HG02870 (cell line): ENCODE results near the gene NME3.

ENCODE experiments used
- ATAC-seq: cut with Tn5 transposase; IDR thresholded peaks from one replicate; pipeline ENCODE4 v1.9.1; 2021; ENCODE audit warnings: mild to moderate bottlenecking, moderate library complexity; ENCODE audit not compliant: unreplicated experiment

The NME3 gene

DNA sequence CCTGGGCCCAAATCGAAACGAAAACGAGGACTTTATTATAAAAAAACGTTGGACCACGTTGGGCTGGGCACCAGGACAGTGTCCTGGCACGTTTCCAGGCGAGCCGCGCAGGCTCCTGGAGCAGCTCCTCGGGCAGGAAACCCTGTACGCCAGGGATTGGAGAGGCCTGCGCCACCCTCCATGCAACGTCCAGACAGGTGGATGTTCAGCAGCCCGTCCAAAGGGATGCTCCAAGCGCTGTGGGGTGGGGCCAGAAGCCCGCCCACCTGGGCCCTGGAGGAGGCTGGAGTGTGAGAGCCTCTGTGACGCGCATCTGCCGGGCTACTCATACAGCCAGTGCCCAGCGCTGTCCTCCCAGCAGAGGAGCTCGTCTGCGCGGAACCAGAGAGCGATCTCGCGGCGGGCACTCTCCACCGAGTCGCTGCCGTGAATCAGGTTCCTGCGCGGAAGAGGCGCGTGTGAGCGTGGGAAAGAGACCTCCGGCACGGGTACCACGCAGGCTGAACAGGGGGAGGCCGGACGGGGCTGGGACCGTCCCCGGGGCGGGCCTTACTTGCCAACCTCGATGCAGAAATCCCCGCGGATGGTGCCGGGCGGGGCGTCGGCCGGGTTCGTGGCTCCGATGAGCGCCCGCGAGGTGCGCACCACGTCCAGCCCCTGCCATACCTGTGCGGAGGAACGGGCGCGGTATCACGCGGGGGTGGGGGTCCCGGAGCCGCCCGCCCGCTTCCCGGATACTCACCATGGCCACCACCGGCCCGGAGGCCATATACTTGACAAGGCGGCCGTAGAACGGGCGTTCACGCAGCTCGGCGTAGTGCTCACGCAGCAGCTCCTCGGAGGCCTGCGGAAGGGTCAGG lies 785 bp downstream of the NME3 start:
- ATAC-seq, result no peak

DNA sequence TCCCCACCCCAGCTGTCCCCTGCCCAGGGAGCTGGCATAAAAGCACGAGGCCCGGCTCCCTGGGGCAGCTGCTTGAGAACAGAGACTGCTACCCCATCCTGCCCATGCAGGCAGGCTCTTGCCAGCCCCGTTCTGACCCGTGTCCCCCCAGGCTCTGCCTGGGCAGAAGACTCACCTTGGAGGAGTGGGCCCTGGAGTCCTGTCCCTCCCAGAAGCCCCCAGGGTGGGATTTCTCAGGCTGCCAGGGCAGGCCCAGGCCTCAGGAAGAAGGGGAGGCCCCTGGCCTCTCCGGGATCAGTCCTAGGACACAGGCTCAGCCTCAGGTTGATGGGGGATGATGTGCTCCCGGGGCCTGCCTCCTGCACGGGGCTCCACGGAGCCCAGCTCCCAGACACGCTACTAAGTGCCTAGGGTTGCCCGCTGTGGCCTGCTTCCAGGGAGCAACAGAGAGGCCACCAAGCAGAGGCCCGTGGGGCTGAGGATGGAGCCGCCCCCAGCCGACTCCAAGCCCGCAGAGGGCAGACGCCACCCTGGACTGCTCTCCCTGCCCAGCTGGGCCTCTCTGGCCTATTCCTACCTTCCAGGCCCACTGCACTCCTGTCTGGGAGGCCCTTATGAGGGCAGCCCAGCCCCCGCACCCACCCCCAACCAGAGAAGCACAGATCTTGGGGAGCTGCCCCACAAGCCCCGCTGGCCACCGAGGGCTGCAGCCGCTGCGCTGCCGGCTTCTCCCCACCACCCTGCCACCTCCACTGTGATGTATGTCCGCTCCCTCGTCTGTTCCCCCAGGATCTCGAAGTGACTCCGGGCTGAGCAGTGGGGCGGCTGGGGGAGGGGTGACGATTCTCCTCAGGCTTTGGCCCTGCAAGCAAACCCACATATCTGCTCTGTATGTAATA lies 1.7 kb downstream of the NME3 start:
- ATAC-seq, result no peak

DNA sequence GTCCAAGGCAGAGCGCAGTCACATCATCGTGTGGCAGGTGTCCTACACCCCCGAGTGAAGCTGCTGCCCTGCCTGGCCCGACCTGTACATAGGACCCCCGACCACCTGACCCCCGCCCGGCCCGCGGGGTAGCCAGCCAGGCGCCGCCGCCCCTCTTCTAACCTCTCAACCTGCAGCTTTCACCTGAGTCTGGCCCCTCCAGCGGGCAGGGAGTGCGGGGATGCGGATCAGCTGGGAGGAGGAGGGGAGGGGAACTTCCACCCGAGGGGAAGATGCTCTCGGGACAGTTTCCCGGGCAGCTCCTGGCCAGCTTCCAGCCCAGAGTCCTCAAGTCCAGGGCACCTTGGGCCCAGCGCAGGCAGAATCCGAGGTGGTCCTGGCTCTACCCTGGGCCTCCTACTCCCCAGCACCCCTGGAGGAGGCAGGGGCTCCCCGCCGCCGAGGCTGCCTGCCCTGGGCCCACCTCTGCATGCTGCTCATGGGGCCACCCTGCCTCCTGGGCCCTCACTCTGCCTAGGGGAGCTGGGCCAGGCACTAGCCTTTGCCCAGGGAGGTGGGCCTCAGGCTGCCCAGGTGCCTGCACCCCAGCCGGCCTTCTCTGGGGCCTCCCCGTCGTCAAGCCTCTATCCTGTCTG lies 2.5 kb downstream of the NME3 start:
- ATAC-seq, result no peak

DNA sequence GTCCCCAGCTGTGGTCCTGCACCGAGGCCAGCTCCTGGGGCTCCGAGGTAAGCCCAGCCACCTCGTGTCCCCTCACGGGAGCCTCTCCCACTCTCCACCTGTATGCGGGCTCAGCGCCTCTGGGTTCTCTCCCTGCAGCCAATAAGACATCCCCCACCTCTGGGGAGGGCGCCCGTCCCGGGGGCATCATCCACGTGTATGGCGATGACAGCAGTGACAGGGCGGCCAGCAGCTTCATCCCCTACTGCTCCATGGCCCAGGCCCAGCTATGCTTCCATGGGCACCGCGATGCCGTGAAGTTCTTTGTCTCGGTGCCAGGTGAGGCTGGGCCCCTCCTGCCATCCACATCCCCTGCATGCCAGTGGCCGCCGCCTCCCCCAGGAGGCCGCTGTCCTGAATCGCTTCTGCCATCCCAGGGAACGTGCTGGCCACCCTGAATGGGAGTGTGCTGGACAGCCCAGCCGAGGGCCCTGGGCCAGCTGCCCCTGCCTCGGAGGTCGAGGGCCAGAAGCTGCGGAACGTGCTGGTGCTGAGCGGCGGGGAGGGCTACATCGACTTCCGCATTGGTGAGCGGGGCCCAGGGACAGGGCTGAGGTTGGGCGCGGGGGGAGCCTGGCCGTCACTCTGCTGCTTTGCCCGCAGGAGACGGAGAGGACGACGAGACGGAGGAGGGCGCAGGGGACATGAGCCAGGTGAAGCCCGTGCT lies 3.1 kb downstream of the NME3 start:
- ATAC-seq, result no peak

DNA sequence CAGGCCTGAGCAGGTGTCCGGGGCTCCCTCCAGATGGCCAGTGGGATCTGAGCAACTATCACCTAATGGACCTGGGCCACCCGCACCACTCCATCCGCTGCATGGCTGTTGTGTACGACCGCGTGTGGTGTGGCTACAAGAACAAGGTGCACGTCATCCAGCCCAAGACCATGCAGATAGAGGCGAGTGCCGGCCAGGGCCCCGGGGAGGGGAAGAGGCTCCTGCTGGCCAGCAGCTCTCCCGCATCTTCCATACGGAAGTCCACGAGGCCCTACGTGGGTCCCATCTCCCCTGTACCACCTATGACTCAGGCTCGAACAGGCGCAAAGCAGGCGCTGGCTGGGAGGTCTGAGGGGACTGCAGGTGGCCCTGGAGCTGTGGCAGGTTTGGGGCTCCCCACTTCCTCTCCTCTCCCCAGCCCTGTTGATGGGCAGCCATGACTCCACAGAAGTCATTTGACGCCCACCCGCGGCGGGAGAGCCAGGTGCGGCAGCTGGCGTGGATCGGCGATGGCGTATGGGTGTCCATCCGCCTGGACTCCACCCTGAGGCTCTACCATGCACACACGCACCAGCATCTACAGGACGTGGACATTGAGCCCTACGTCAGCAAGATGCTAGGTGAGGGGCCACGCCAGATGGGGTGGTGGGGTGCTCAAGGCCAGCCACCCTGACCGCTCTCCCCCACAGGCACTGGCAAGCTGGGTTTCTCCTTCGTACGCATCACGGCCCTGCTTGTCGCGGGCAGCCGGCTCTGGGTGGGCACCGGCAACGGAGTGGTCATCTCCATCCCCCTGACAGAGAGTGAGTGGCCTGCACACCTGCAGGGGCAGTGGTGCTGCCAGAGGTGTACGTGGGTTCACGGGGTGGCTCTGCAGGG lies 4.0 kb downstream of the NME3 start:
- no peak for ATAC-seq

DNA sequence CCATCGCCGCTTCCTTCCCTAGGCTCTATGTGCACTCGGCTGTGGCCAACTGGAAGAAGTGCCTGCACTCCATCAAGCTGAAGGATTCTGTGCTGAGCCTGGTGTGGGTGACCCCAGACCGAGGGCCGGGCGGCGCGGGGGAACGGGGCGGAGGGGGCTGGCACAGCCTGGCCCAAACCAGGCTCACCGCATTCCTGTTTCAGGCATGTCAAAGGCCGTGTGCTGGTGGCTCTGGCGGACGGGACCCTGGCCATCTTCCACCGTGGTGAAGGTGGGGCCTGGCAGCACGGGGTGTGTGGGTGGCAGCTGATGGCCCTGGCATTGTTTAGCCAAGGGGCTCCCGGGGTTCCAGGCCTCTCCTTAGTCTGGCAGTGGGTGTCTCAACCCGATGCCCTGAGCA lies 4.6 kb downstream of the NME3 start:
- ATAC-seq, result no peak

DNA sequence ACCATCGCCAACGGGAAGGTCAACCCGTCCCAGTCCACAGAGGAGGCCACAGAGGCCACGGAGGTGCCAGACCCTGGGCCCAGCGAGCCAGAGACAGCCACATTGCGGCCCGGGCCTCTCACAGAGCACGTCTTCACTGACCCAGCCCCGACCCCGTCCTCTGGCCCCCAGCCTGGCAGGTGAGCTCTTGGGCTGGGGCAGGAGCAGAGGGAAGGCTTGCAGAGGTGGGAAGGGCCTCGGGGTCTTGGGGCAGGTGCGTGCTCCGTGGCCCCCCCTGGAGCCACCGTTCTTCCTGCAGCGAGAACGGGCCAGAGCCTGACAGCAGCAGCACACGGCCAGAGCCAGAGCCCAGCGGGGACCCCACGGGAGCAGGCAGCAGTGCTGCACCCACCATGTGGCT lies 5.1 kb downstream of the NME3 start:
- ATAC-seq, result no peak

DNA sequence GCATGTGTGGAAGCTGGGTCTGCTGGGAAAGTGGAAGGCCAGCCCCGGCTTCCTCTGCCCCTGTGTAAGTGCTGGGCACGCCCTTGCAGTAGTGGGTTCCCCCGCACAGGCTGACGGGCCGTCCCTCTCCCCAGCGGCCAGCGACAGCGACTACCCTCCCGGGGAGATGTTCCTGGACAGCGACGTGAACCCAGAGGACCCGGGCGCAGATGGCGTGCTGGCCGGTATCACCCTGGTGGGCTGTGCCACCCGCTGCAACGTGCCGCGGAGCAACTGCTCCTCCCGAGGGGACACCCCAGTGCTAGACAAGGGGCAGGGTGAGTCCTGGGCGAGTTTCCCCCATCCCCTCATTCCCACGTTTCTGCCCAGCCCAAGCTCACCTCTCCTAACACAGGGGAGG lies 5.5 kb downstream of the NME3 start:
- no peak for ATAC-seq

DNA sequence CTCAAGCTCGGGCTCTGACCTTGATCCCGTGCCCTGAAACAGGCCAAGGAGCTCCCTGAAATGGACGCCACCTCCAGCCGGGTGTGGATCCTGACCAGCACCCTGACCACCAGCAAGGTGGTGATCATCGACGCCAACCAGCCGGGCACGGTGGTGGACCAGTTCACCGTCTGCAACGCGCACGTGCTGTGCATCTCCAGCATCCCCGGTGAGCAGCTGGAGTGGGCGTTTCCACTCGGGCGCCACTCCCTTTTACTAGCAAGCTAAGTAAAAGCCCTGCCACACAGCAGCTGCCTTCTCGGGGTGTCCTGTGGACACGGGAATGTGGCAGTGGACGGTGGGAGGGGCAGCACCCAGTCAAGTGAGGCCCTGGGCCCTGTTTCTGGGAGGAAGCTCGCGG lies 6.4 kb downstream of the NME3 start:
- no peak for ATAC-seq

DNA sequence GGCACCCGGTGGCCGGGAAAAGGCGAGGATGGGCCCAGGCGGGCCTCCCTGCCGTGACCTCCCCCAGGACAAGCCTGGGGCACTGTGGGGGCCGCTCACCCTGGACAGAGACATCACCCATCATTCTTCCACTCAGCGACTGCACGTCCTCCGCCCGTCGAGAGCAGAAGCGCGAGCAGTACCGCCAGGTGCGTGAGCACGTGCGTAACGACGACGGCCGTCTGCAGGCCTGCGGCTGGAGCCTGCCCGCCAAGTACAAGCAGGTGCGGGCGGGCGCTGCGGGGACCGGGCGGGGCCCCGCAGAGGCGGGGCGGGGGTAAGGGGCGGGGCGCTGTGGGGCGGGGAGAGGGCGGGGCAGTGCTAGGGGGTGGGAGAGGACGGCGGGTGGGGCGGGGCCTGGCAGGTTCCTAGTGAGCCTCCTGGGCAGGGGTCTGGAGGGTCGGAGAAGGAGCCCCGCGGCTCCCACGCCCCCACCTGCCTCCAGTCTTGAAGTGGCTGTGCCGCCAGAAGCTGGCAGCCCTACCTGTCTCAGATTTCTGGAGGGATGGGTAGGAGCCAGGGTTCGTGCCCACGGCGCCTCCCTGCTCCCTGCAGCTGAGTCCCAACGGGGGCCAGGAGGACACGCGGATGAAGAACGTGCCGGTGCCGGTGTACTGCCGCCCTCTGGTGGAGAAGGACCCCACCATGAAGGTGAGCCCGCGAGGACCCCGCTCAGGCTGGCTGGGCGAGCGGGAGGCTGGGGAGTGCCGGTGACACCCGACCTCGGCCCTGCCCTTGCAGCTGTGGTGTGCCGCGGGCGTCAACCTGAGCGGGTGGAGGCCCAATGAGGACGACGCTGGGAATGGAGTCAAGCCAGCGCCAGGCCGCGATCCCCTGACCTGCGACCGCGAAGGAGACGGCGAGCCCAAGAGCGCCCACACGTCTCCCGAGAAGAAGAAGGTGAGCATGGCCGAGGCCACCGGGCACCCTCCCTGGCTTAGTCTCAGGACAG lies 7.5 kb downstream of the NME3 start:
- ATAC-seq, result no peak

DNA sequence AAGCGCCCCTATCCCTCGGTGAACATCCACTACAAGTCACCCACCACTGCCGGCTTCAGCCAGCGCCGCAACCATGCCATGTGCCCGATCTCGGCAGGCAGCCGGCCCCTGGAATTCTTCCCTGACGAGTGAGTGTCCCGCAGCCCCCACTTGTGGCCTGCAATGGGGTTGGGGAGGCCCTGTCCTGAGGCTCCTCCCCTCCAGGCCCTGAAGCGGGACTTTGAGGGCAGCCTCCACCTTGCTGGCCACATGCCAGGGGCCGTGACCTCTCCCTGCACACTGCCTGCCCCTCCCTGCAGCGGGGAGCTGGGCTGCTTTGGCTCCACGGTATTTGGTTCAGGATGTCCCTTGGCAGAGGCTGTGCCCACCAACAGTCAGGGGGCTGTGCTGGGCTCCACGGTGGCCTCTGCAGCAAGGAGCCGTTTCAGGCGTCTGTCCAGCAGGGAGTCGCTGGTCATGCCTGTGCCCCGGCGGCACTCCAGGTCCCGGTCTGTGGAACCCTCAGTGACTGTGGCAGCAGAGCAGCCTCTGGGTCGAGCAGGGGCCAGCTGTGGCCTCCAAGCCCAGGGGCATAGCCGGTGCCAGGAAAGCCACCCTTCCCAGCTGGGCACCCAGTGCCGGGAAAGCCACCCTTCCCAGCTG lies 8.3 kb downstream of the NME3 start:
- no peak for ATAC-seq

DNA sequence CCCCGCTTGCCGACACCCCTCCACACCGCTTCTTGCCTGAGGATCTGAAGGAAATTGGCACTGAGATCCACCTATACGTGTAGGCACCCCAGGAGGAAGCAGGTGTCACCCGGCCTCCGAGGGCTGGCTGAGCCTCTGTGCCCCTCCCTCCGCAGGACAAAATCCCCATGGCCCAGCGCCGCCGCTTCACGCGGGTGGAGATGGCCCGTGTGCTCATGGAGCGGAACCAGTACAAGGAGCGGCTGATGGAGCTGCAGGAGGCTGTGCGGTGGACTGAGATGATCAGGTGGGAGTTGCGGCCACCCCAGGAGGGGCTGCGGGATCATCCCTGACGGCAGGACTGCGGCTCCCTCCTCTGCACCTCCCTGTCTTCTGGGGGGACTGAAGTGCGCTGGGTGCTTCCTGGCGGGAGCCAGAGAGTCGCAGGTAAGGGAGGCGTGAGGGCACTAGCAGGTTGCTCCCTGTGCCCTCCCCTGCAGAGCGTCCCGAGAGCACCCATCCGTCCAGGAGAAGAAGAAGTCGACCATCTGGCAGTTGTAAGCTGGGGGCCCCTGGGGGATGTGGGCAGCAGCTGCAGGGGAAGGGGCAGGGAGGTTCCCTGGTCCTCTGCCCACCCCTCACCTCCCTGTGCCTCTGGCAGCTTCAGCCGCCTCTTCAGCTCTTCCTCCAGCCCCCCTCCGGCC lies 9.0 kb downstream of the NME3 start:
- ATAC-seq, result no peak

DNA sequence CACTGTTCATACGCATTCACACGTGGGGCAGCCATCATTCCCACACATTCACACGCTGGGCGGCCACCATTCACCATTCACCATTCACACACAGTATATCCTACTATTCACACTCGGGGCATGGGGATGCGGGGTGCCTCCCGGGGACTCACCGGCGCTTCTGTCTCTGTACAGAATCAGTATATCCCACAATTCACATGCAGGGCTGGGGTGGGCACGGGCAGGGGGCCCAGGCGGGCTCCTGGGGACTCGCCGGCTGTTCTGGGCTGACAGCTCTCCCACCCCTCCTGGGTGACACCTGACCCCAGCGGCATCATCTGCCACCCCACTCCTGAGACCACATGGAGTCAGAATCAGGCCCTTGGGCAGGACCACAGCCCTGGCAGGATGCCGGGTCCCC lies 9.6 kb downstream of the NME3 start:
- ATAC-seq, result no peak

DNA sequence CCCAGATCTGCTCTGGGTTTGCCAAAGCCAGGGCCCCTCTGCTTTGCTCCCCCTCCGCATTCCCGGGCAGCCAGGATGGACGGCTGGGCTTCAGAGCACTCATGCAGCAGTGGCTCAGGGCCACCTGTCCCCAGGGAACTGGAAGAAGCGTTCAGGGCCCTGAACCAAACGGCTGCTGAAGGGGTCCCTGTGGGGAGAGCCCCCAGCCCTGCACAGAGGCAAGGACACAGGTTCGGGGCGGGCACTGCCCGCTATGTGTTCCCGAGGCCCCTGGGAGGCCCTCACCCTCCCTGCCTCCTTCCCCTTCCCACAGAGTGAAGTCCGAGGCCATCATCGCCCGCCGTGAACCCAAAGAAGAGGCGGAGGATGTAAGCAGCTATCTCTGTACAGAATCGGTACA lies 10.4 kb downstream of the NME3 start:
- no peak for ATAC-seq

DNA sequence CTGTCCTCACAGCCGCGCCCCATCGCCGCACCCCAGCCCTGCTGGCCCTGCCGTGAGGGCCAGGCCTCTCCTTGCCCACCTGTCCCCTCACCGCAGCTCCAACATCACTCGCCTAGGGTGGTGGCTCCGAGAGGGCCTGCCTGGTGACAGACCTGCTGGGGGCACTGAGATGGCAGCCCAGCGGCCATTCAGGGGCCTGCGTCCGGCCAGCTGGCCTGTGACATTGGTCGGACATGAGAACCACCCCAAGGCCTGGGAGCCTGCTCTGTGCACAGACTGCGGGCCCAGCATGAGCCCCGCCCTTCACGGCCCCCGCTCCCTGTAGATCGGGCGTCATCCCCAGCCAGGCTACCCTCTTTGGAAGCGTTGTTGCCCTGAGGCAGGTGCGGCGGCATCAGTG lies 11.8 kb downstream of the NME3 start:
- ATAC-seq, result no peak

DNA sequence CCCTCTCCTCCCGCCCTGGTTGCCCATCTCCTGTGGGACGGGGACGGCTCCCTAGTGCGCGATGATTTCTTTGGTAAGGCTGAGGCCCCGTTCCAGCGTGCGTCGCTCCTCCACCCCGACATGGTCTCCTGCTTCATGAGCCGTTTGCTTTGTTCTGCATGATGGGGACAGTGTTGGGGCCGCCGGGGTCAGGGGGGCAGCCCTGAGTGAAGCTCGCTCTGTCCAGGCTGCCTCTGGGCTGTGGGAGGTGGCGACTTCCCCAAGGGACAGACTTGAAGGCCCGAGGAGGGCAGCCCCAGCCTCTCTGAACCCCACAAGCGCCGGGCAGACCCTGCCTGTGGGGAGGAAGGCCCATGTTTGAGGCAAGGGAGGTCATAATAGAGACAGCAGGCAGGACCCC lies 12.4 kb downstream of the NME3 start:
- ATAC-seq, result no peak

DNA sequence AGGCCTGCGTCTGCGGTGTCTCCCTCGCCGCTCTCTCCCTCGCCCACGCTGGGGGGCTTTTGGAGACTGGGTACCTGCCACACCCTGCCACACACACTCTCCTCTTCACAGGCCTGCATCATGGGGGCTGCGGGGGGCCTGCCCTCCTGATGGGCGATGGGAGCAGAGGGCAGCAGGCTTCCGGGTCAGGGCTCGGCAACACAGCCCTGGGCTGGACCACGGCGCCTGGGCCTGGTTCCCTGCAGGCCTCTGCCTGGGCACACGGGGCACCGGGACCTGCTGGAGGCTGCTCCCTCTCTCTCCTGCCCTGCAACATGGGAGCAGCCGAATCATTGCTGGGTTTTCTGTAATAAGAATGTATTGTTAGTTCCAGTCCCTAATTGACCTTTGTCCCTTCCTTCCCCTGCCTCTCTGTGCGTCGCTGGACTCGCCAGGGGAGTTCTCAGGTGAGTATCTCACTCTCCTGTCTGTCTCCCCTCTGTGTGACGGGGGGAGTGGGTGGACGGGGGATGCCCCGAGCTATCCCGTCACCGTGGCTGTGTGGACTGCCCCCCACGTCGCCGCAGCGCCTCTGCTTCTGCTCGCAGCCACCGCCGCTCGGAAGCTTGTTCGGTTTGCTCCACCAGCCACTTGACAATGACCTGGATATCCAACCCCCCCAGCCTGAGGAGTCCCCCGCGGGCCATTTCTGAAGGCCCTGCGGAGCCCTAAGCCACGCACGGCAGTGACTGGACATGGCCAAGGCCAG lies 13.5 kb downstream of the NME3 start:
- no peak for ATAC-seq
